GM18858 (cell line): ENCODE data around the gene SIRPB2.

Experiments
- ATAC-seq: cut with Tn5 transposase; IDR thresholded peaks from one replicate; pipeline ENCODE4 v1.9.1; 2021; ENCODE audit not compliant: unreplicated experiment

The SIRPB2 gene

GRCh38 chr20:1473246-1474220 is 17.7 kb downstream of the SIRPB2 start:
- ATAC-seq: no peak

DNA sequence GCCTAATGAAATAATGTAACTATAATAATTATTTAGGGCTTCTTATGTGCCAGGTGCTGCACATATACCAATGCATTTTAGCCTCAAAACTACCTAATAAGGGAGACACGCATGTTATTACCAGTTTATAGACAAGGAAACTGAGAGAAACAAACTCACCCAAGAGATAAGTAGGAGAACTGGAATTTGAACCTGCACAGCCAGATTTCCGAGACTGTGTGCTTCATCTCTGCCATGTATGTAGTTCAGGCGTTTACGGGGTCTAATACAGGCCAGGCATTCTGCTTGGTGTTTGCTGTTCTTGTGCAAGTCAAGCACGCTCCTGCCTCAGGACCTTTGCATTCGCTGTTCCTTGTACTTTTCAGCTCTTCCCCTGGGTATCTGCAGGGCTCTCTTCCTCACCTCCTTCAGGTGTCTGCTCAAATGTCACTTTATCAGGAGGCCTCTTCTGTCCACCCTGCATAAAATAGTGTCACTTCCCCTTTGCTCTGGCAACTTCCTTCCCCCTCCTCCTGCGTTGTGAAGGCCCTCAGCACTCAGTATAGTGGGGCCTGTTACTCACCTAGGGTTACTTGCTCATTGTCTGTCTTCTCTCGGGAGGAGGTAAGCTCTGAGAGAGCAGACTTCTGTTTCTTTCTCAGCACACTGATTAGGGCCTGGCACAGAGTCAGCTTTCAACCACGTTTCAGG is 18.5 kb downstream of the SIRPB2 start:
- no peak for ATAC-seq

DNA sequence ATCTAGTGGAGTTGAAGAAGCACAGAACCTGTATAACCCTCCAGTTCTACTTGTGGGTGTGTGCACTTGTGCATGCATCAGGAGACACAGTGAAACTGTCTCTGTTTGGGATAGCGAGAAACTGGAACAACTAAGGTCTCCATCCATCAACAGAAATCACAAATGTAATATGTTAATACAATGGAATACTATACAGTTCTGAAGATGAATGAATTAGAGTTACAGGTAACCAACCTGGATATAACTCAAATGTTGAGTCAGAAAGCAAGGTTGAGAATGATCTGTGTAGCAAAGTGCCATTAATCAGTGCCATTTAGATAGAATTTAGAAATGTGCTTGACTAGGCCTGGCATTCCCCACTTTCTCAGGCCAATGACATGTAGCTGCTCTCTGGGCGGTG is 20.0 kb downstream of the SIRPB2 start:
- ATAC-seq: no peak

GRCh38 chr20:1469925-1470571 is 21.2 kb downstream of the SIRPB2 start:
- ATAC-seq: no peak

DNA sequence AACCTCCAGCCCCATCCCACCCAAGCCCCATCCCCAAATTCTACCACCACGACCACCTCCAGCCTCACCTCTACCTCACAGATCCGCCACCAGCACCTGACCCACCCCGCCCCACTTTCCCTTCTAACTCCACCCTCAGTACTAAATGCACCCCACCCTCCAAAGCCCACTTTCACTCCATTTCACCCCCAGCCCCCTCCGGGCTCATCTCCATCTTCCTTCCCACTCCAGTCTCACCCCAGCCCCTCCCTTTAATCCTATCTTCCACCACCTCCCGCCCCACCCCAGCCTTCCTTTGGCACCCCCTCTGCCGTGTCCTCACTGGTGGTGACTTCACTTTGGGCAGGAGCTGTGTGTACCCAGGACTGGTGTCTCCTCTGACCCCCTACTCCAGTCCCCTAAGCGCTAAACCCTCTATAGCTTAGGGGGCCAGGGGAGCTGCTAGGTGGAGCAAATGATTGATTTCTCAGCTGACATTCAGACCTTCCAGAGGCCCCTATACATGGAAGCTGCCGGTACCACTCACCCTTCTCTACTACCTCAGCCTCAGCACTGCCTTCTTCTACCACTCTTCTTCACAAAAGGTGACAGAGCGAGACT is 21.8 kb downstream of the SIRPB2 start:
- no peak for ATAC-seq

- no peak for ATAC-seq
Observed at GRCh38 chr20:1468117-1468624, 23.0 kb downstream of the SIRPB2 start.

DNA sequence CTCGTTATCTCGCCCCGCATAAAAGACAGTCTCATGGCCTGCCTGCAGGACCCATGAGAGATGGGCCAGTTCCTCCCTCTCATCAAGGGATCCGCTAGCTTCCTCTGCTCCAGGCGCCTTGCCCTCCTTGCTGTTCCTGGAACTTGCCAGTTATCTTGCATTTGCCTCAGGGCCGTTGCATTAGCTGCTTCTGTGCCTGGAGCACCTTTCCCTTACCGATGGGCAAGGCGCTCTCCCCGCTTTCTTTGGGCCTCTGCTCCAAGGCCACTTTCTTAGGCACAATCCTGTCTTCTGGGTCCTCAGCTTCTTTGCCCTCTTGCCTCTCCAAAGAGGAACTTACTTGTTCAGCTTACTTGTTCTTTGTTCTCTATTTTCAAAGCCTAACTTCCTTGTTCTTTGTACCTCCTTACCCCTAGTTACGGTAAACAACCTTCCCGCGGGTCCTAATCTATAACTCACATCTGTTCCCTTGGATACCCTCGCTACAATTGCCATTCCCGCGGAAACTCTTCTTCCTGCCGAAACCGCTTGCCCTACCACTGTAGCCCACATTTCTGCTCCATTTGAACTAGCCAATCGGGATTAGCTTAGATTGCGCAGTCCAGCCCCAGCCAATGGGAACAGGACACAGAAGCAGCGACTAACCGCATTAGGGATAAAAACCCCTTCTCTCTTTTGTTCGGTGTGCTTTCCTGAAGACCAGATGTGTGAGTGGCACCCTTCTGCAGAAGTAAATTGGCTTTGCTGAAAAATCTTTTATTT is 23.7 kb downstream of the SIRPB2 start:
- ATAC-seq: no peak

DNA sequence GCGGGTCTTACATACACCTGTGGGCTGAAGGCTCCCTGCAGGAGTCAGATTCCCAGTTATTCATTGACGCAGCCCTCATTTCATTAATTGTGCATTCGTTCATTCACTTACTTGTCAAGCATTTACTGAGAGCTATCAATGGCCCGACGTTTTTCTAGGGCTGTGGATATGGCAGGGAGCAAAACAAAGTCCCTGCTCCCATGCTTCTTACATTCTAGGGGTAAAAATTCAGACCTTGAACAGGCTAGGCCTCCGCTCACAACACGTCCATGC is 24.2 kb downstream of the SIRPB2 start:
- ATAC-seq: peak; percentile 9

GRCh38 chr20:1466211-1467081 is 24.8 kb downstream of the SIRPB2 start, which contains the start of gene NSFL1C:
NSFL1C (minus strand) TSS chr20:1466849; CDS start chr20:1466824, 25 bp downstream.
- ATAC-seq: peak; percentile 75

DNA sequence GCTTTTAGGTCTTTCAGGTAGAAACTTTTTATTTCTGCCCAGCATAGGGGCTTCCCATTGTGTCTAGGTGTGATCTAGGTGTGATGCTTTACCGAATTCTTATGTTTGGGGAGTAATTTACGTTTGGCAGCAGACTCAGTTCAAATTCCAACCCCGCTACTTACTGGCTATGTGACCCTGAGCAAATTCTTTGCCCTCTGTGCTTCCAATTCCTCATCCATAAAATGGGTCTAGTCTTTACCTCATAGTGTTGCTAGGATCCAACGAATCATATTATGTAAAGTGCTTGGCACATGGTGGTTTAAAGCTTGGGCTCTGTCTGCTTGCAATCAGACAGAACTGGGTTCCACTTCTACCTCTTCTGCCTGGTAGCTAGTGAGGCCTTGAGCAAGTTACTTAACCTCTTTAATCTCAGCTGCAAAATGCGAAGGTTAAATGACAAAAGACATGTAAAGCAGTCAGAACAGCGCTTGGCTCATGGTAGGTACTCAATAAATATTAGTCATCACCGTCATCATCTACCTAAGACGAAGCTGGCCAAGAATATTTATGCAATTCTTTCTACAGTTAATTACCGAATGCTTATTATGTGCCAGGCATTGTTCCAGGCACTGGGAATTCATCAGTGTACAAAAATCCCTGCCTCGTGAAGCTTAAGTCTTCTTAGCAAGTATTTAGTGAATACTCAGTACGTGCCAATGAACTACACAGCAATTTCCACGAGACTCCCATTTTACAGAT is 25.6 kb downstream of the SIRPB2 start:
- no peak for ATAC-seq

- ATAC-seq: no peak
Observed at GRCh38 chr20:1463971-1464570, 27.1 kb downstream of the SIRPB2 start.

GRCh38 chr20:1462834-1463233 is 28.4 kb downstream of the SIRPB2 start:
- ATAC-seq: no peak

DNA sequence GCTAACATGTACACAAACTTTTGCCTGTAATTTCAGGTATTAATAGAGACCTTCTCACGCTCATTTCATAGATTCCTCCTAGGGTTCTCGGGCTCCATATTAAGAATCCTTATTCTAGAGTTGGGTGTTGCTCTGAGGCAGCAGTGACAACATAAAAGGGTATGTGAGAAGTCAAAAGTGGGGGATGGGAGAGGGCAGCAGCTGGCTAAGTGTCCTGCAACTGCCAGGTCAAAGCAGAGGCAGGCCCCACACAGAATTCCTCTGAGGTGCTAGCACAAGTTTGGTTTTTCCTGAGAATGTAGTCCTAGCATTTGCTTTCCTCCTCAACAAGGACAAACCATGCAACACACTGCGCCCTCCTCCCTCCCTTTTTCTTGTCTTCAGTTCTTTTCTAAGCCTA is 29.2 kb downstream of the SIRPB2 start:
- ATAC-seq: no peak

DNA sequence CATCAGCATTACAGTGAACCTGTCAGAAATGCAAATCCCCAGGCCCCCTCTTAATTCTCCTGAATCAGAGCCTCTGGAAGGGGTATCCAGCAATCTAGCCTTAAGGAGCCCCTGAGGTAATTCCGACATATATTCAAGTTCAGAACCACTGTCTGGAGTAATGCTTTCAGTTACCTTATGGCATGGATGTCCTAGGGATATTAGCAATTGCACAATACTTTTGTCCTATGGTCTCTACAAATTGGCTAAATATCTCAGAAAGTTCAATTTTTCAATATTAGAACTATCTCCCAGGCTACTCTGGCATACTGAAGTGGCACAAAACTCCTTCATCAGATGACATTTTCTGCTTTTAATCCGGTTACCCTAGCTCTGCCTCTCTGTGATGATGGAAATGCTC is 30.9 kb downstream of the SIRPB2 start:
- no peak for ATAC-seq

DNA sequence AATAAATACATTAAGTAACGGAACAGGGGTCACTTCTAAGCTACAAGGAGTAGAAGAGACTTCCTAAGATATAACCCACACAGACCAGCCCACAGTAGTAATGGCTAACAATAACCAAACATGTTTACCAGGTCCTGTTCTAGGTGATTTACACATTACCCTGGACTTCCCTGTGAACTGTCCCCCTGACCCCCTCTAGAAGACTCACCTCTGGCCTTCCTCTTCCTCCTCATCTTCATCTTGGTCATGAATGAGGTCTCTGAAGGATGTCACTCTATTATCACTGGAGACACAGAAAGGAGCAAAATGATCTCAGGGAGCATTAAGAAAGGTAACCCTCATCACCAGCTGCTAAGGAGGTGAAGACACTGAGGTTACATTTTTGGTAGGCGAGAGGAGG is 33.2 kb downstream of the SIRPB2 start:
- ATAC-seq: no peak

DNA sequence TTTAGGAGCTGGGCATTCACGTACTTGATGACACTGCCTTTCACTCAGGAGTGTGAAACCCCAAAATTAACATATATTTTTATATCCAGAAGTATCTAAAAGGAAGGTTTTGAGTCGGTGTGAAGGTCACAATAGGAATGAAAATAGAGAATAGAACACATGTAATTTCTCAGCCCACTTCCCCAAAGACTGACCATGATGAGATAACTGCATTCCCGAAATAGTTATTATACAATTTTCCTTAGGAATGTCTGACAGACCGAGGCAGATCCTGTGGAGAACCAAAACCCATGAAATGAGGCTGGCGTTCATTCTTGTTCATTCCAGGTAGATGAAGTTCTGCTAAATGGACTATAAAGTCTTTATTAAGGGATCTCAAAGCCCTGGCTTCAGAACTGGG is 34.9 kb downstream of the SIRPB2 start:
- ATAC-seq: no peak

DNA sequence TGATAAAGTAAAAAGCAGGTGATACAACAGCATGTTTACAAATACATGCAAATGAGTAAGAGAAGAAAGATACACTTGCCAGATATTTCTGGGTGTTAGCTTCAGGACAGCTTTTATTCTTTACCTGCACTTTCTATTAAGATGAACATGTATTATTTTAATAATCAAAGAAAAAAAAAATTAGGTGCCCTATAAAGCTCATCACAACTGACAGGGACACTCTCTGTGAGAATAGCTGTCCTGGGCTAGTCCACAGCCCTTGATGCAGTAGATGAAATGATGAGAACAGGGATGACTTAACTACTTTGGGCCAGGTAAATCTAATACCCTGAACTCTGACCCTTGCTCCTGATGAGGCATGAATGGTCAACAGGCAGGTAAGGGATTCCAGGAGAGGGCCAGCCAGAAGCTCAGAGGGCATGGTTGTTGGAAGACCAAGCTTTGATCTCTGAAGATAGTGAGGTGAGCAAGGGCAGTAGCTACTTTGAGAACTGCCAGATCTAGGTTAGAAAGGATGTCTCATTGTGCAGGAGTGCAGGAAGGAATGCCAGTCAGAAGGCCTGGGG is 40.2 kb downstream of the SIRPB2 start:
- no peak for ATAC-seq

DNA sequence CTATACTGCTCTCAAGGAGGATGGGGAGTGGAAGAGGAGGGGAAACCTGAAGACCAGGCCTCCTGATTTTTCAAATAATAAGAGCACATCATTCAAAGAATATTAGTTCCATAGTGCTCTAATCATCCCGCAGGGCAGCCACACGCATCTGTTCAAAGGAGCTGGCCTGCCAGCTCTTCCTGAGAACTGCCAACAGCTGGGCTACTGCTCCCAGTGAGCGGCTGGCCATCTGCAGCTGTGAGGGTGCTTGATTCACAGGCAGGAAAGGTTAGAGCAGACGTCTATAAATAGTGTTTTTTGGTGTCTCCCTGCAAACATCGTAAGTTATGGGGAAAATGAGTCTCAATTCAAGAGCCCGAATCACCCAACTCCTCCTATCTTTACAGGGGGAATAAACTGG is 41.9 kb downstream of the SIRPB2 start:
- no peak for ATAC-seq
